HG03060 (cell line): Measurements from ENCODE around the gene GPRIN3.

Source experiments
- ATAC-seq: cut with Tn5 transposase; IDR thresholded peaks from one replicate; pipeline ENCODE4 v1.9.1; 2021; ENCODE audit warnings: low read depth, moderate number of reproducible peaks; ENCODE audit not compliant: unreplicated experiment

Gene GPRIN3

GRCh38 chr4:89294573-89295269 lies 12.9 kb downstream of the GPRIN3 start:
- peak; percentile 69 for ATAC-seq

- ATAC-seq, result no peak
Measured at GRCh38 chr4:89293299-89293698, 14.3 kb downstream of the GPRIN3 start.

DNA sequence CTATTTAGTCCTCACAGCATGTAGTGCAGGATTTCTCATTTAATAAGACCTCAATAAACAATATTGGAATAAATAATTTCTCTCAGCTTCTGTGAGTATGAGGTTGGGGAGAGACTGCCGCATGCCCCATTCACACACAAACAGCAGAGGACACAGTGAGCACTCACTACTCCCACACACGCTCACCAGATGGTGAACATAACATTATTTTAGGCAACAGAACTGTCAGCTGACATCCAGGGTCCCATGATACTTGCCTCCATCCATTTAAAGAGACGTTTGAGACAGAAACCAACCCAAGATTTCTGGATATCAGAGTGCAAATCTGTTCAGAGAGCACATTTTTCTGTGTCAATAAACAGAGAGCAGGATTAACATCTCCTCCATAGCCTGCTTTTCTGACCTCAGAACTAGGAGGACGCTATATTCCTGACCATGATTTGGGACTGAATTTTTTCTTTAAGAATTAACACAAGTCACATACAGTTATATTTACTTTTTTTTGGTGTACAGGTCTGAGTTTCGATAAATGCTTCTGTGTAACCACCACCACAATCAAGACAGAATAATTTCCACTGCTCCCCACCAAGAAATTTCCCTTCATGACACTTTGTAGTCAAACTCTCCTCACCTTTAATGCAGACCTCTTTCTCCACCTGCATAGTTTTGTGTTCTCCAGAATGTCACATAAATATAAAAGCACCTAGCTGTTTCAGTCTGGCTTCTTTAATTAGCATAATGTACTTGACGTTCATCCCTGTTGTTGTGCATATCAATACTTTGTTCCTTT lies 16.7 kb downstream of the GPRIN3 start:
- ATAC-seq, result no peak

- ATAC-seq, result no peak
Measured at GRCh38 chr4:89289312-89289711, 18.3 kb downstream of the GPRIN3 start.

DNA sequence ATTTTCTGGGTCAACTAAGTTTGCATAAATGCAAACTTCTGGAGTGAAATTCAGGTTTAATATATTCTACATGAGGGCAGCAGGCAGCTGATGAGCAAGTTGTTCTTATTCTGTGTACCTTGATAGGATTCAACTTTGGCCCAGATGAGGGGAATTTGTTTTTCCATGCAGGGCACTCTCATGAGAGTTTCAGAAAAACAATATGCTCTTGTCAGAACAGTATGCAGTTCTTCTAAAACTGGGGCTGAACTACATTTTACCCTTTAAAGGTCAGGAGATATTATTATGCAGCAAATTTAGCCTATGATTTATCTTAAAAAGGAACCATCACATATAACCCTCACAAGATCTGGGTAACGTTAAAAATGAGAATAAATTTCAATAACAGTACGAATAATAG lies 19.2 kb downstream of the GPRIN3 start:
- ATAC-seq, result no peak

- ATAC-seq, result no peak
Measured at GRCh38 chr4:89287945-89288344, 19.7 kb downstream of the GPRIN3 start.

GRCh38 chr4:89285745-89286144 lies 21.9 kb downstream of the GPRIN3 start:
- ATAC-seq, result no peak

DNA sequence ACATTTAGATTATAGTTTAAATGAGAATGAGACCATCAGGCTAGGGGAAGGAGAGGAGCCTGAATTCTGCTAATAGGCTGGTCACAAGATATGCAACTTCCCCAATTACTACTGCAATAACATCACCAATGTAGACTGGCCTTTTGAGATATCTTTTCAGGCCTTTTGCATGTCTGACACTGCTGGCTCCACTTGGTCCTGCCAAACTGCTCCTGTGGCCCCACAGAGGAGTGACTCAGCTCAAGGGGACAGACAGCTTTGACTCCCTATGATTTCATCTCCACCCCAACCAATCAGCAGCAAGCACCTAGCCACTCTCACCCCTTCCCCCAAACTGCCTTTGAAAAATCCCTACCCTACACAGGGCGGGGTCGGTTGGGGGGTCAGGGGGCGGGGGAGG lies 22.8 kb downstream of the GPRIN3 start:
- ATAC-seq, result no peak

GRCh38 chr4:89284020-89284424 lies 23.6 kb downstream of the GPRIN3 start:
- no peak for ATAC-seq

GRCh38 chr4:89283226-89284009 lies 24.2 kb downstream of the GPRIN3 start:
- ATAC-seq, result no peak

- no peak for ATAC-seq
Measured at GRCh38 chr4:89279385-89279784, 28.2 kb downstream of the GPRIN3 start.

DNA sequence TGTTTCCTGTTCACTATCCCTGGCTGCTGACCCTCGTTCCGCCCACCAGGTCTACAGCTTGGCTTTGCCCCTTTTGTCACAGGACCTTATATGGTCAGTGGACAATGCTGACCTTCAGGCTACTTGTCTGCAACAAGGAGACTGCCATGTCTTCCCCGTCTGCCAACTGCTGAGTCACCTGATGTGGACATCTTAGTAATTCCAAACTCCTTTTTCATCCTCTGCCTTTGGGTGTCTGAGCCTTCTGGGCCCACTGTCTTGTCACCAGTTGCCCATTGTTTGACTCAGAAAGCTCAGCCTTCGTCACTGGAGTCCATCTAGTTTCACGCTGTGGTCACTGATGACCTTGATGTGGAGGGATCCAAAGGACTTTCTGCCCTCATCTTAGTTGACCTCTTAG lies 30.2 kb downstream of the GPRIN3 start:
- ATAC-seq, result no peak

DNA sequence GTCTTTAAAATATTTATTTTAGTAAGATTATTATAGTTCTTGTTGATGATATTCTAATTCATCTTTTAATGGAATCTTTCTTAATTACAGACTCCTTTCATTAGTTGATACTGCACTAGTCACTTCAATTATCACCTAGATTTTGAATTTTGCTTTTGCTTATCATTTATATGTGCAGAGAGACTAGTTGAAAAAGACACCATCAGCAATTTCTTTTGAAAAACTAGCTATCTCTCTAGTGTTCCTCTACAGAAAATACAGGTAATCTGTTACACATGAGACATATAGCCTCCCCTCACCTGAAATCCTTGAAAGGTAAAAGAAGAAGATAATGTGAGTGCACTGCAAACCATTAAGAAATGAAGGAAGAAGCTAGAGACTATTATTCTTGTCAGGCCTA lies 31.3 kb downstream of the GPRIN3 start:
- no peak for ATAC-seq

DNA sequence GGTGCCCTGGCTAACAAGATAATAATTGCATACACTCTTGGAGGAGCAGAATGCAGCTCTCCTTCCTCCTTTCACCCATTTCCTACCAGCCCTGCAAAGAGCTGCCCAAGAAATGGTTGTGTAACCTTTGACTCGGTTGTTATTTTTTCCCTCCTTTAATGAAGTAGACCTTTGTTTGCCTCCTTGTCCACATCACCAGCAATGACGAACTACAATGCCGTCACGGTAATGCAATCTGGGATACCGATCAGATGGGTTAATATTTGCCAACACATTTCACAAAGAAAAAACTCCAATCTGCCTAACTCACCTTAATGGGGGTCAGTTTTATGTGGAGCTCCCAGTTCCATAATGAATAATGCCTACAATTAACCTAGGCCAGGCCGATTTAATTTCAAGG lies 32.0 kb downstream of the GPRIN3 start:
- no peak for ATAC-seq

GRCh38 chr4:89273741-89274141 lies 33.9 kb downstream of the GPRIN3 start:
- no peak for ATAC-seq

DNA sequence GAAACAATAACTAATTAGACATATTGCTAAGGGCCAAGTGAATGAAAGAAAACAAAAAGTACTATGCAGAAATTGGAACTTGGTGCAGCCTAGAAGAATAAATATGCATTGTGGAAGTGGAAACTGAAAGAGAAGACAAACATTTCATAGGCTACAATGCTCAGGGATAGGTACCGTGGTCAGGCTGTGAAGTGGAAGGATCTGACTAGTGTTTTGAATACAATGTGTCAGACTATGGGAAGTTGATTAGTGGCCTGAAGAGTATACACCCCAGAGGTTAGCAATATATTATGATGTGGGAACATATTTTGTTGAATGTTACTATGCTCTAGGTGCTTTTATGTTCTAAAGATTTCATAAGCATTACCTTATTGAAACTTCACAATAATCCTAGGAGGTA lies 36.8 kb downstream of the GPRIN3 start:
- ATAC-seq, result no peak

DNA sequence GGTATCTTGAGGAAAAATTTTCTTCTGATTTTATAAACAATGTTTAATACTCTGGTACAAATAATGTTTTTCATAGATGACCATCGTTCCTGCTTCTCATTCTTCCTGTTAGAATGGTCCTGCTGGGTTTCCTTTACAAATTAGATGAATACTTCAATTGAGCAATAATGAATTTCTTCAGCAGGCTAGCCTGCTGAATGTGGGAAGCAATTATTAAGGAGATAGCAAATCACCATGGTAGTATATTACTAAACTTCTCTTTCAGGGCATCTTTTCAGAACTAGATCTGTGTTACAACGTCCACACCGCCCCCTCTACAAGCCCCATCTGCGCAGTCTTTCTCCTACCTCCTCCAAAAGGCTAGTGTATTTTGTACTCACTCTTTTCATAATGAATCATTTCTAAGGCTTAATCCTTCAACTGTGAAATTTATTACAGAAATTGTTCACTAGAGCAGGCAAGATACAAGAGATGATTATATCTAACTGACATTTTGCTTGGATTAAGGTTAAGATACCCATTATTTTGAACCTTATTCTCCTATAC lies 38.4 kb downstream of the GPRIN3 start:
- ATAC-seq, result no peak

DNA sequence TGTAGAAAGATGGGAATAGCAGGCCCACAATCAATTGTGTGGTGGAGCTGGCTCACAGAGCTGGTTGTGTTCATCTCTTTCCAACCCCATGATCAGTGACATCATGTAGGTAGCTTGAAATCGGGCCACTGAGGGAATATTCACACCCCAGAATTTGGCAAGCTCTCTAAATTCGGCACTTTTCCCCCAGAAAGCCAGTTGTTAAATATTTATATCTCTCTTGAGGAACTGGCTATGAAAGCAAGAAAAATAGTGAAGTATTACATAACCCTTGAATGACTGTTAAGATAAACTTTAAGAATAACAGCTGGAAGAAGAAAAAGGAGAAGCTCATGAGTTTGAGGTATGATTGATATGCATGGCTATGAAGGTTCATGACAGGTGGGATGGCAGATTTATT lies 38.9 kb downstream of the GPRIN3 start:
- no peak for ATAC-seq

DNA sequence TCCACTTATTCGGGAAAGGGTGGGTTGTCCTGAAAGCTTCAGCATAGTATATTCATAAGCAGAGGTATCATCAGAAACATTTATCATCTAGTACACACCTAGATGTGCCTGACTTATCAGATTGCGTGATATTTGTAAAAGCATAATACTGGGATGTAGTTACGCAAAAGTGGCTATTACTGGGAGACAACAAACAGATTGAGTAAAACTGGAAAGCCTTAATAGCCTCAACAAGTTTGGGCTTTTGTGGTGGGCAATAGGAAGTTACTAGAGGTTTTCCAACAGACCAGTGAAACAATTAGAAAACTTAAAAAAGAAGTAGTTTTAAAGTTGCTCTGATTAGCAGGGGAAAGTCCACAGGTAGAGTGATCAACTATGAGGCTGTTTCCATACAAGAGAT lies 39.8 kb downstream of the GPRIN3 start:
- ATAC-seq, result no peak

DNA sequence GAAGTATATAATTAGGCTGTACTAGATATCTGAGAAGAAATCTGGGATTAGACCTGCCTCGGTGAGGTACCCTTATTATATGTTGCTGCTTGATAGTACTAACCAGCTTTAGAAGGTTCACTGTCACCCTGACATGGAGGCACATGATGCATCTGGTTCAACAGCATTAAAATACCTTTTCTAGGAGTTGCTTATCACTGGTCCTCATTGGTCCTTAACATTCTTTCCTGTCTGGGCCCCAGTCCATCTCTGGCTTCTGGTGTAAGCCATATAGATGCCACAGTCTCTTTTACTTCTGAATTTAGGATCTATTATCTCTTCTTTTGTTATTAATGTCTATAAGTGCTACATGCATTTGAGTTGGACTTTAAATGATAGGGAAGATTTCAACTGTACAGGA lies 40.2 kb downstream of the GPRIN3 start:
- ATAC-seq, result no peak

GRCh38 chr4:89266128-89266527 lies 41.5 kb downstream of the GPRIN3 start:
- ATAC-seq, result no peak
